Measurements from ENCODE around the gene XPO5.

- no peak for TF ChIP-seq CTCF (IDR thresholded peaks at IDR 0.05)
- TF ChIP-seq POLR2A (IDR thresholded peaks at IDR 0.05) = no peak
Observed at GRCh38 chr6:43508481-43509141, 67.2 kb downstream of the XPO5 start.

Measured in right lobe of liver (tissue), 4 donors.